A673 (cell line): ENCODE data around the gene SND1.

Experiments
- CTCF ChIP-seq: fragments of 300-800, 200-600 bp; sonication (generic); conservative IDR thresholded peaks from 2 replicates; pipeline ENCODE4 v1.5.1; 2017; ENCODE audit warnings: low read depth, mild to moderate bottlenecking, antibody characterized with exemption, low read length, moderate library complexity, mixed read lengths
- EZH2 ChIP-seq: fragments of 200-600 bp; sonication (generic); IDR thresholded peaks from 2 replicates; pipeline ENCODE4 v1.6.1; 2017; ENCODE audit warnings: borderline replicate concordance, low read depth, mild to moderate bottlenecking, mixed read lengths, antibody characterized with exemption, low read length; ENCODE audit not compliant: poor library complexity, severe bottlenecking

- TF ChIP-seq CTCF (no peak), EZH2 (no peak)
Measured at GRCh38 chr7:128000048-128000447, 348.1 kb downstream of the SND1 start.
